K562 (cell line): Measurements from ENCODE around the gene TLE4. TPM values are rescaled to one million over a fixed set of nuclear protein-coding genes. Genes with fewer than 3 reads are reported as not detected.

Experiments used
- CUX1 ChIP-seq: fragments of 200-800 bp; sonication (Bioruptor generic); IDR thresholded peaks from 2 replicates; pipeline ENCODE4 v1.6.1; 2016; ENCODE audit warnings: missing genetic modification characterization, missing compliant biosample characterization
- NFE2 ChIP-seq: IDR thresholded peaks from 2 replicates; pipeline ENCODE4 v1.6.1; 2014; ENCODE audit warnings: antibody characterized with exemption, low read depth
- SMARCE1 ChIP-seq: fragments of 450-650 bp; IDR thresholded peaks from 2 replicates; pipeline ENCODE4 v1.7.1; 2016; ENCODE audit warnings: mild to moderate bottlenecking
- ZNF592 ChIP-seq: fragments of 450-650 bp; IDR thresholded peaks from 2 replicates; pipeline ENCODE4 v1.6.1; 2017; ENCODE audit warnings: antibody characterized with exemption, mild to moderate bottlenecking
- polyA plus RNA-seq, 8 experiments: library from polyadenylated mRNA; depleted of rRNA in 4 of 8; stranded (reverse) in 5 of 8; unstranded in 3 of 8; fragments of >200 nt; fragmentation: Nextera tagmentation in 2 of 8; fragmentation: Illumina TruSeq in 1 of 8; extraction: Ambion mirVana in 2 of 8; extraction: Trizol in 1 of 8; gene quantifications; 2 replicates each; pipeline versions ENCODE4 v1.2.1 to v1.2.3, GENCODE V29; 2011 to 2014; ENCODE audit warnings: inconsistent platforms in 1 of 8, missing spikeins in 1 of 8
- total RNA-seq, 7 experiments: library from RNA; depleted of rRNA in 6 of 7; stranded (reverse); fragments of >200 nt in 6 of 7; fragmentation: Illumina TruSeq in 2 of 7; extraction: Trizol in 2 of 7; gene quantifications; 2 replicates each; pipeline versions ENCODE4 v1.2.1 to v1.2.3, GENCODE V29; 2011 to 2021; ENCODE audit warnings: low replicate concordance in 1 of 7

The TLE4 gene
- total and polyA plus RNA-seq, 9 of the 15 experiments (the other 6 are each of a cell fraction or from before 2014, with no cell fraction given) = 1.1 to 8.8 (median 5.7) TPM

DNA sequence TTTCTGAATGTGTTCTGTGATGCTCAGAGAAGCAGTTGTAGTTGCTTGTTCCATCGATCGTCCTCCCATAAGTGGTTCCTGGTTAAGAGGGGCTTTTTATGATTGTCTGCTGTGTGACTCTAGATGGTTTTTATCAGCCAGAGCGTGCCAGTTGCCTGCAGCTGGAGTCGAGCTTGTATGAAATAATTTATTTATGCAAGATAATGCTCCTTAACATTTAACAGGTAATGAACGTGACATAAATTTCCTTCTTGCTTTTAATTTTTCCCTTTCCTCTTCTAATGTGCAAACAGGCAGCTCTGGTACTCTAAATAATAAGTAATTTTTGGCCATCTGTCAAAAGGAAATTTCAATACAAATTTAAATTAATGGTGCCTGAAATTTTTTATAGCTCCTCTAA, 84.4 kb downstream of the TLE4 start (continued):
- no peak for TF ChIP-seq ZNF592
- no peak for TF ChIP-seq CUX1
- TF ChIP-seq NFE2 = no peak
- TF ChIP-seq SMARCE1 = no peak
